HG03432 (cell line): Measurements from ENCODE around the gene PCDH18.
A peak's percentile ranks its signal among the peaks of the same experiment; 100 is the strongest.
"Not testable (repeated sequence)": the region's sequence is repeated elsewhere in the genome, so short reads cannot be mapped to it uniquely, and the experiment has no call there.

Experiments used
- ATAC-seq: cut with Tn5 transposase; IDR thresholded peaks from one replicate; pipeline ENCODE4 v1.9.1; 2021; ENCODE audit warnings: mild to moderate bottlenecking, moderate library complexity; ENCODE audit not compliant: unreplicated experiment

Gene PCDH18

GRCh38 chr4:137530176-137530575 is 2.1 kb downstream of the PCDH18 start:
- no peak for ATAC-seq

- ATAC-seq = no peak
Observed at GRCh38 chr4:137529432-137529831, 2.9 kb downstream of the PCDH18 start.

GRCh38 chr4:137528673-137529072 is 3.6 kb downstream of the PCDH18 start:
- ATAC-seq = no peak

GRCh38 chr4:137526681-137527080 is 5.6 kb downstream of the PCDH18 start:
- ATAC-seq = peak; percentile 29

GRCh38 chr4:137524725-137525369 is 7.4 kb downstream of the PCDH18 start:
- no peak for ATAC-seq

- no peak for ATAC-seq
Observed at GRCh38 chr4:137523329-137523728, 9.0 kb downstream of the PCDH18 start.

GRCh38 chr4:137521053-137521452 is 11.2 kb downstream of the PCDH18 start:
- ATAC-seq = no peak

- no peak for ATAC-seq
Observed at GRCh38 chr4:137519406-137519805, 12.9 kb downstream of the PCDH18 start.

- ATAC-seq = not testable (repeated sequence)
Observed at GRCh38 chr4:137517323-137517722, 15.0 kb downstream of the PCDH18 start.

- no peak for ATAC-seq
Observed at GRCh38 chr4:137514406-137515111, 17.7 kb downstream of the PCDH18 start.

GRCh38 chr4:137510557-137511265 is 21.6 kb downstream of the PCDH18 start:
- ATAC-seq = peak; percentile 91

- no peak for ATAC-seq
Observed at GRCh38 chr4:137509855-137510282, 22.4 kb downstream of the PCDH18 start.

GRCh38 chr4:137502339-137503129 is 29.8 kb downstream of the PCDH18 start:
- no peak for ATAC-seq

GRCh38 chr4:137496267-137496666 is 36.0 kb downstream of the PCDH18 start:
- ATAC-seq = not testable (repeated sequence)

GRCh38 chr4:137495578-137495977 is 36.7 kb downstream of the PCDH18 start:
- ATAC-seq = no peak

- not testable (repeated sequence) for ATAC-seq
Observed at GRCh38 chr4:137483313-137483959, 48.9 kb downstream of the PCDH18 start.

- not testable (repeated sequence) for ATAC-seq
Observed at GRCh38 chr4:137479657-137480056, 52.6 kb downstream of the PCDH18 start.

- ATAC-seq = no peak
Observed at GRCh38 chr4:137476345-137476744, 55.9 kb downstream of the PCDH18 start.

GRCh38 chr4:137474711-137475301 is 57.5 kb downstream of the PCDH18 start:
- ATAC-seq = no peak

- no peak for ATAC-seq
Observed at GRCh38 chr4:137471895-137472294, 60.4 kb downstream of the PCDH18 start.
